Left forelimb (tissue), 1 donor: ENCODE results near the gene ALG12.

Source experiments
- DNase-seq: peaks from one replicate; pipeline ENCODE4 v3.0.0-alpha.2; 2018; ENCODE audit warnings: low spot score

Gene ALG12

DNA sequence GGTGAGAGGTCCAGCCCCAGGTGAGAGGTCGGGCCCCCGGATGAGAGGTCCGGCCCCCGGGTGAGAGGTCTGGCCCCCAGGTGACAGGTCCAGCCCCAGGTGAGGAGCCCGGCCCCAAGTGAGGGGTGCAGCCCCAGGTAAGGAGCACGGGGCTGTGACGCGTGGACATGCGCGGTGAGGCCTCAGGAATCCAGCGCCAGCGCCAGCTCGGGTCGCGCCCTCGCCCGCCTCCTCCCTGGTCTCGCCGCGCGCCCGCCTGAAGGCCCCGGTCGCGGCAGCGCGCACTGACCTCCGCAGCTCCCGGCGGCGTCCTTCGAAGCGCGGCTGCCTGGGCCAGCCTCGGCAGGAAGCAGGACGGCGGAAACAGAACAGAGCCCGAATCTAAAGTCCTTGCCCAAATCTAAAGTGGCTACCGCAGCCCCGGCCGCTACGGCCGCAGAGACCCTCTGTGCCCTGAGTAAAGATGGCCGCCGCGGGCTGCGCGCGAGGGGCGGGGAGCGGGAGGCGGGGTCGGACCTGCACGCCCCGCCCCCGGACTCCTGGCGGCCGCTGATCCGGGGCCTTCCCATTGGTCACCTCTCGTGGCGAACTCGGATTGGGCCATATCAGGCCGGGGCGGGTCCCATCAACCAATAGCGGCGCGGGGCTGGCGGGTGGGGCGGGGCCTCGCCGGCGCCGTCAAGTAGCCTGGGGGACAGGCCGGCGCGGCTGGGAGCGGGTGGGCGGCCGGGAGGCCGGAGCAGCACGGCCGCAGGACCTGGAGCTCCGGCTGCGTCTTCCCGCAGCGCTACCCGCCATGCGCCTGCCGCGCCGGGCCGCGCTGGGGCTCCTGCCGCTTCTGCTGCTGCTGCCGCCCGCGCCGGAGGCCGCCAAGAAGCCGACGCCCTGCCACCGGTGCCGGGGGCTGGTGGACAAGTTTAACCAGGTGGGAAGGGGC lies at the start of gene ALG12, which contains the start of gene CRELD2:
Gene ALG12, minus strand, starts transcription at position 465 of the 937 bp plus-strand sequence. CDS start 4,673 bp downstream, outside the sequence.
Gene CRELD2, plus strand, starts transcription at position 661 of the 937 bp plus-strand sequence. Its CDS starts 136 bp downstream, at position 797.
- peak; percentile 98 for DNase-seq

DNA sequence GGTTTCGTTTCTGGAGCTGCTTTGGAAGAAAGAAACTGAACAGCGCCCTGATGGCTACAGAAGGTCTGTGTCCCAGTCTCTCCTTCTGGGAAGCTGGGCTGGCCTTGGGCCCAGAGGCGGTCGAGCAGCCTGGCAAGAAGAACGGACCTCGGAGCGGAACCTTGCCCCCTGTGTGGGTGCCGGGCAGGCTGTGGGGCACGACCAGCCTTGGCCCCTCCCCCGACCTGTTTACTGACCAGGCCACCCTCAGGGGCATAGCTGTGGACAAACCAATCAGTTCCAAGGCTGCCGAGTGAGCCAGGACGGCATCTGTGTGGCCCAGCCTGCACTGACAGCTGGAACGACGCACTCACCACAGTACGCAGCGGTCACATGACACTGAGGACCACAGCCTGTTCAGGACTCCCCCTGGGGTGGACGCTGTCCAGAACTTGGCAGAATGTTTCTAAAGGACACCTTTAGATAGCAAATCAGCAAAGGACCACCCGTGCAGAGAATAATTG lies 49.5 kb upstream of the ALG12 start:
- peak; percentile 64 for DNase-seq

DNA sequence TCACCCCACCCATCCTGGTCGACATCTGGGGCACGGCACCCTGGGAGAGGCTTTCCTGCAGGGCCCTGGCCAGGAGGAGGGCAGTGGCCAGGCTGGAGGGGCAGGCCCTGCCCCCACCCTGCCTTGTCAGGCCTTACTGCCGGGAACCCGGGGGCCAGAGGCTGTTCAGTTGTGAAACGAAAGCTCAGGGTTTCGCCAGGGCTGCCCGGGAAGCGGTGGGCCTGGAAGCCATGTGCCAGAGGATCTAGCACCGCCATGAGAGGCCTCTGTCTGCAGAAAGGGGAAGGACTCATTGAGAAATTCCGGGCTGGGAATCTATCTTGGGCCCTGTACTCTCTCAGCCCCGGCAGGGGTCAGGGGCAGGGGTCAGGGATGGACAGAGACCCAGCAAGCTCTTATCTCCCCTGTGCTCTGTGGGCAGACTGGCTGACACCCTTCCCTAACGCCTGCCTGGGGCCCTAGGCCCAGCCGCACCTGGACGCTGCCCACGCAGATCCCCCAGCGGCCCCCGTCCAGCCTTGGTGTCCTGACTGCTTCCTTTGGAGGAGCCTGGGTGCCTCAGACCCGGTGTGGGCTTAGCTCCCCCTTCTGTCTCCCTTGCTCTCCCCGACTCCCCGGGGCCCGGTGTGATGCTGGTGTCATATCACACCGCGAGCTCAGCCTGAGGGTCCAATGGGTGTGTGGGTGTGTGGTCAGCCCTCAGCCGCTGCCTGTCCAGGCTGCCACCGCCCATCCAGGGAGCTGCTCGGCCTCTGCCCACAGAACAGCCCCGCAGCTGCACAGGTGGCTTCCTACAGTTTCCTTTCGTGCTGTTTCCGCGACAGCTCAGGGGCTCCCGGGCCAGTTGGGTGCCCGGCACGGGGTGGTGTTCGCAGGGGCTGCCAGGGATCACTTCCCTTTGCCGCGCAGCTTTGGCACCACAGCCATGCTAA lies 48.8 kb upstream of the ALG12 start:
- DNase-seq, result peak; percentile 66

DNA sequence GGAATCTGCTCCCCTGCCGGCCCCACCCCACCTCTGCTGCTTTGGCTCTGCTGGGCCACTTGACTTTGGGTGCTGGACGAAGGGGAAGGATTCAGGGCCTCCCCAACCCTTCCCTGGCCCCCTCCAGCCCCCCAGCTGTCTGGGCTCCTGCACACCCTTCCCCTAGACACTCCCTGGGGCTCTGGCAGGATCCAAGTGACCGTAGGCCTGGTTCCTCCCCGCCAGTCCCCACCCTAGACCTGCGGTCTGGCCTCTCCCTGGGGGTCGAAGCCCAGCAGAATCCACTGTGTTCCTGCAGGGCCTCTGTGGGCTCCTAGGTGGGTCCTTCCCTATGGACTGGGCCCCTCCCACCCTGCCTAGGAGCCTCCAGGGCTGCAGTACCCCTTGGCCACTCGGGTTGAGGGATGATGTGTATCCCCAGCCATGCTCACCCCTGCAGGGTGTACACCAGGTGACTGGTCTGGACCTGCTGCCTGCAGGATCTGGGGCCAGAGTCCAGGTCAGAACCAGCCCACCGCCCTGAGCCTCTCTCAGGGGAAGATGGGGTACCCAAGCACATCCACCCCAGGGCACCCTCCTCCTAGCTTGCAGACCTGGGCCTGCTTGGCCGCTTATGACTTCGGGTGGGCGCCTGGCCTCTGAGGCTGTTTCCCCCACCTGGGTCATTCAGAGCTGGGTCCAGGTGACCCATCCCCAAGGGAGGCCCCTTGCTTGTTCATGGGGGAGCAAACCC lies 48.0 kb upstream of the ALG12 start:
- peak; percentile 62 for DNase-seq

DNA sequence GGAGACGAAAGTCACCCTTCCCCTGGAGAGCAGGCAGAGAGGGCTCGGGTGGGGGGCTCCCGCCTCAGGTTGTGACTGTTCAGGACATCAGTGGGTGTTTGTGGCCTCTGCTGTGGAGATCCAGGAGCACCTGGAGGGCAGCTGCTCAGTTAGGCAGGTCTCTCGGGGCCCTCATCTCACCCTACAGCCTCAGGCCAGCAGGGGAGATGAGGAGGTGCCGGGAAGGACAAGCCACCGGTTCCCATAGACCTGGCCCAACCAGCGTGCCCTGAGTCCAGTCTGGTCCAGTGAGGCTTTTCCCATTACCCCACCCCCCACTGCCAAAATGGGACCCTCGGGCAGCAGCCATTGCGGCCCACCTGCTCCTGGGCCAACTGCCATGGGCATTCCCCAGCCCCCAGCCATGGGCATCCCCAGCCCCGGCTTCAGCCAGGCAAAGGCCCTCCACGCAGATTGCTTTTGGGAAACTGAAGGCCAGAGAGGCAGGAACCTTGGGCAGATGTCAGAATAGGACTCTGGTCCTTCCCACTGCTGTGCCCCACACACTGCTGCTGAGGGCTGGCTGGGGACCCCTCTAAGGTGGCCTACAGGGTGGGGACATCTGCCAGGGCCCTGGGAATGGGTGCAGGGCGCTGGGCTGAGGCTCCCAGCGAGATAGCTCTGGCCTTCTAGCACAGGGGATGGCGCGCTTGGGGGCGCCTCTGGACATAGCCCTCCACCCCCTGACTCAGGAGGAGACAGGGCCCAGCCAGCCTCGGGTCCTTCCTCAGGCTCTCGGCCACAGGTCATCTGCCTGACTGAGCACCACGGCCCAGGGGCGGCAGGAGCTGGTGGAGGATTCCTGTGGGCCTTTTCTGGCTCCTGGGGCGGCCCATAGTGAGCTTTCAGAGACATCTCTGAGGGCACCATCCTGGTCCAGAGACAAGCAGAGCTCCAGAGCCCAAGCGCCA lies 47.1 kb upstream of the ALG12 start:
- DNase-seq, result peak; percentile 60

DNA sequence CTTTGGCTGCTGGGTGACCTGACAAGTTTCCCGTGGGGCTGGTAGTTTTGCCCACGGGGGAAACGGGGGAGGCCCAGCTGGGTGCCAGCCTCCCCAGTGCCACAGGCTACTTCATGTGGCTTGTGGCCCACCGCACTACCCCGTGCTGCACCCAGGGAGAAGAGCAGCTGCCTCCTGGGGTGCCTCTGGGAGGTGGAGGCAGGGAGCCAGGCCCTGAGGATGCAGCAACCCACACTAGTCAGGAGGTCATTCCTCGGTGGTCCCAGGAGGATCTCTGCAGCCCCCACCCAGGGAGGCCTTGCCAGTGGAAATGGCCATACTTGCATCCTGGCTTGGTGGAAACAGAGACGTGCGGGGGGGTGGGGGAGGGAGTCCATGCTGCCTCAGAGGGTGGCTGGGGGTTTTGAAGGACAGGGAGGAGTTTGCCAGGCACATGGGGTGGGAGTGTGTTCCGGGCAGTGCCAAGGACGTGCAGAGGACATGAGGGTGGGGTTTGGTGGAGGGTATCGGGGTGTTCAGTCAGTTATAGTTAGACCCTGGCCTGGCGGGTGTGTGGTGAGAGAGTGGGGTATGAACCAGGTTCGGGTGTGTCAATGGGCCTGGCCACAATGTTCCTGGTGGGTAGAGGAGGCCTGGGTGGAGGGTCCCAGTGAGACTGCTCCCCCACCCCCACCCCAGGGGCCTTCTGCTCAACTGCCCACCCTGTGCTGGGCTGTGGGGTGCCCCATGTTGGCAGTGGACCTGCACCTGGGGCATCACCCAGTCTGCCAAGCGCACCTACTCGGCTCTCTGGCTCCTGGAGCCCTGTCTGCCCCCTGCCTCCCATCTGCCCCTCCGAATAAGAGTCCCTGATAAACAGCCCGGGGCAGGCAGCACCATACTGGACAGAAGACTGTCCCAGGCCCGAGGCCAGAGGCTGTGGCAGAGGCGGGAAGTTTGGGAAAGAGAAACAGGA lies 46.2 kb upstream of the ALG12 start:
- DNase-seq, result peak; percentile 45

DNA sequence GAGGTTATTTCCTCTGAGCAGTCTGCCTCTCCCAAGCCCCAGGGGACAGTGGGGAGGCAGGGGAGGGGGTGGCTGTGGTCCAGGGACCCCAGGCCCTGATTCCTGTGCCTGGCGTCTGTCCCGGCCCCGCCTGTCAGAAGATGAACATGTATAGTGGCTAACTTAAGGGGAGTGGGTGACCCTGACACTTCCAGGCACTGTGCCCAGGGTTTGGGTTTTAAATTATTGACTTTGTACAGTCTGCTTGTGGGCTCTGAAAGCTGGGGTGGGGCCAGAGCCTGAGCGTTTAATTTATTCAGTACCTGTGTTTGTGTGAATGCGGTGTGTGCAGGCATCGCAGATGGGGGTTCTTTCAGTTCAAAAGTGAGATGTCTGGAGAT lies 45.4 kb upstream of the ALG12 start:
- DNase-seq, result peak; percentile 64

DNA sequence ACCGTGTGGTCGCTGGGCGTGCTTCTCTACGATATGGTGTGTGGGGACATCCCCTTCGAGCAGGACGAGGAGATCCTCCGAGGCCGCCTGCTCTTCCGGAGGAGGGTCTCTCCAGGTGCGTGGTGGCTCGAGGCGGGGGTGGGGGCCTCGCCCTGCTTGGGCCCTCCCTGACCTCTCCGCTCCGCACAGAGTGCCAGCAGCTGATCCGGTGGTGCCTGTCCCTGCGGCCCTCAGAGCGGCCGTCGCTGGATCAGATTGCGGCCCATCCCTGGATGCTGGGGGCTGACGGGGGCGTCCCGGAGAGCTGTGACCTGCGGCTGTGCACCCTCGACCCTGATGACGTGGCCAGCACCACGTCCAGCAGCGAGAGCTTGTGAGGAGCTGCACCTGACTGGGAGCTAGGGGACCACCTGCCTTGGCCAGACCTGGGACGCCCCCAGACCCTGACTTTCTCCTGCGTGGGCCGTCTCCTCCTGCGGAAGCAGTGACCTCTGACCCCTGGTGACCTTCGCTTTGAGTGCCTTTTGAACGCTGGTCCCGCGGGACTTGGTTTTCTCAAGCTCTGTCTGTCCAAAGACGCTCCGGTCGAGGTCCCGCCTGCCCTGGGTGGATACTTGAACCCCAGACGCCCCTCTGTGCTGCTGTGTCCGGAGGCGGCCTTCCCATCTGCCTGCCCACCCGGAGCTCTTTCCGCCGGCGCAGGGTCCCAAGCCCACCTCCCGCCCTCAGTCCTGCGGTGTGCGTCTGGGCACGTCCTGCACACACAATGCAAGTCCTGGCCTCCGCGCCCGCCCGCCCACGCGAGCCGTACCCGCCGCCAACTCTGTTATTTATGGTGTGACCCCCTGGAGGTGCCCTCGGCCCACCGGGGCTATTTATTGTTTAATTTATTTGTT lies 44.8 kb upstream of the ALG12 start:
- DNase-seq, result peak; percentile 63

DNA sequence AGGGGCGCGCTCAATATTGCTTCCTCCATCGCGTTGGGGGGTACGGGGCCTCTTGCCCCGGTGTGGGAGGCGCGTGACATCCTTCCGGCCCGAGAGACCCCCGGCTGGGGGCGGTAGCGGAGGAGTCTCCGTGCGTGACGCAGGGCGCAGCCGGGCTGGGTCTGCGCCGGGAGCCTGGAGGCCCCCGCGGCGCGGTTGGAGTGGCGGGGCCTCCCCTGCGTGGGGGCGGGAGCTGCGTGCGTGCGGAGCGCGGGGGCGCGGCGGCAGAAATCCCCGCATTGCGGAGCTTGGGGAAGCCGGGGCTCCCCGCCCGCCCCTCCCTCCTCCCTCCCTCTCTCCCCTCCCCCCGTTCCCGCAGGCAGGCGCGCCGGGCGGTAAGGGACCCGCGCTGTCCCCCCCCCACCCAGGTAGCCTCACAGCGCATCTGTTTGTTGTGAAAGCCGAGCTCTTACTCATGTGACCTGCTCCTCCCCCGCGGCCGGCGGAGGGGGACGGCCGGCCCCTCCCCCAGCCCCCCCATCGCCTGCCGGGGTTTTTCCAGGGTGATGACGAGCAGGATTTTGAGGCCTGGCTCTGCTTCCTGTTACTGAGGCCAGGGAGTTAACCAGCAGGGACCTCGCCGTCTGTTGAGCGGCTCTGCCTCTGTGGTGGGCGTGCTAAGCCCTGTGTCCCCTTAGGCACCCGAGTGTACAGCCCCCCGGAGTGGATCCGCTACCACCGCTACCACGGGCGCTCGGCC lies 43.9 kb upstream of the ALG12 start:
- peak; percentile 87 for DNase-seq

DNA sequence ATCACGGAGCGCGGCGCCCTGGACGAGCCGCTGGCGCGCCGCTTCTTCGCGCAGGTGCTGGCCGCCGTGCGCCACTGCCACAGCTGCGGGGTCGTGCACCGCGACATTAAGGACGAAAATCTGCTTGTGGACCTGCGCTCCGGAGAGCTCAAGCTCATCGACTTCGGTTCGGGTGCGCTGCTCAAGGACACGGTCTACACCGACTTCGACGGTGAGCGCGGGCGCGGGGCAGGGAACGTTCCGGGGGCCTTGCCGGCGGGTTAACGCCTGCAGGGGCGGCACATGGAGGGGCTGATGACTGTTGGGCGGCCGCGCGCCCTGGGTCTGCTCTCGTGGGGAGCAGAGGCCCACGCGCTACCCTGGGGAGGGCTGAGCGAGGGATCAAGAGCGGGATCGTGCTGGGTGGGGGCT lies 43.4 kb upstream of the ALG12 start:
- DNase-seq, result peak; percentile 63

DNA sequence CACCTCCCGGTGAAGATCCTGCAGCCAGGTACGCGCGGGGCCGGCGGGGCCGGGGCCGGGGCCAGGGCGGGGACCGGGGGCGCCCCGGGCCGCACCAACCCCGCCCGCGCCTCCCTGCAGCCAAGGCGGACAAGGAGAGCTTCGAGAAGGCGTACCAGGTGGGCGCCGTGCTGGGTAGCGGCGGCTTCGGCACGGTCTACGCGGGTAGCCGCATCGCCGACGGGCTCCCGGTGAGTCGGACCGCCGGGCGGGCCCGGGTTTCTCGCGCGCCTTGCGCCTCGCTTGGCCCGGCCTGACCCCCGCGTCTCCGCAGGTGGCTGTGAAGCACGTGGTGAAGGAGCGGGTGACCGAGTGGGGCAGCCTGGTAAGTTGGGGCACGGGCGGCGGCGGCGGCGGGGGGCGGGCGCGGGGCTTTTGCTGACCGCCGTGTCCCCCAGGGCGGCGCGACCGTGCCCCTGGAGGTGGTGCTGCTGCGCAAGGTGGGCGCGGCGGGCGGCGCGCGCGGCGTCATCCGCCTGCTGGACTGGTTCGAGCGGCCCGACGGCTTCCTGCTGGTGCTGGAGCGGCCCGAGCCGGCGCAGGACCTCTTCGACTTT lies 42.9 kb upstream of the ALG12 start:
- DNase-seq, result peak; percentile 68

DNA sequence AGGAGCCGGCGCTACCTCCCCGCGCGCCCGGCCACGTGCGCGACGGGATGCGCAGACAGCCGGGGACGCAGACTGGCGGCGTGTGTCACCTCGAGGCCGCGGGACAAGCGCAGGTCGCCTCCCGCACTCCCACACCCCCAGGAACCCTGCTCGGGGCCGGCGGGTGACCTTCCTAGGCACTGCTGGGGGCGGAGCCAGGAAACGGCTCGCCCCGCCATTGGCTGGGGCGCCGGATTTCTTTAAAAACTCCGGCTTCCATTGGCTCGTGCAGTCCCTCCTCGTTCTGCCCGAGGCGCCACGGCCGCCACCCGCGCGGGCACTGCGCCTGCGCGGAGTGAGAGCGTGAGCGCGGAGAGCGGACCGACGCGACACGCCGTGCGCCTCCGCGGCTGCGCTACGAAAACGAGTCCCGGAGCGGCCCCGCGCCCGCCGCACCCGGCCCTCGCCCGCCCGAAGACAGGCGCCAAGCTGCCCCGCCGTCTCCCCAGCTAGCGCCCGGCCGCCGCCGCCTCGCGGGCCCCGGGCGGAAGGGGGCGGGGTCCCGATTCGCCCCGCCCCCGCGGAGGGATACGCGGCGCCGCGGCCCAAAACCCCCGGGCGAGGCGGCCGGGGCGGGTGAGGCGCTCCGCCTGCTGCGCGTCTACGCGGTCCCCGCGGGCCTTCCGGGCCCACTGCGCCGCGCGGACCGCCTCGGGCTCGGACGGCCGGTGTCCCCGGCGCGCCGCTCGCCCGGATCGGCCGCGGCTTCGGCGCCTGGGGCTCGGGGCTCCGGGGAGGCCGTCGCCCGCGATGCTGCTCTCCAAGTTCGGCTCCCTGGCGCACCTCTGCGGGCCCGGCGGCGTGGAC lies 42.1 kb upstream of the ALG12 start, which contains the start of gene PIM3:
Gene PIM3, plus strand, starts transcription at position 614 of the 846 bp plus-strand sequence. Its CDS starts 176 bp downstream, at position 790.
- DNase-seq, result peak; percentile 95

DNA sequence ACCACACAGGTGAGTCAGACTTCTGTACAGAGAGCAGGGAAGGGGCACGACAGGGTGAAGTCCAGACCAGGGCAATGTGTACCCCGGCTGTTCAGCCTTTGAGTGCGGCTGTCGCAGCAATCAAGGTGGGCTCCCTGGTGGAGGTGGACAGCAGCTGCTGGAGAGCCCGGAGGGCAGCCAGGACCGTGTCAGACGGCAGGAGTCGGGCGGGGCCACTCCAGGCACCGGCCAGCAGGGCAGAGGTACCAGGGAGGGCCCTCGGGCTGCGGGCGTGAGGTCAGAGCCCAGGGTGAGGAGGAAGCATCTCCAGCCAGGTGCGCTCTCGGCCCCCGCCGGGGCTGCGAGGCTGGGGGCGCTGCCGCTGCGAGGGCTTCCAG lies 41.5 kb upstream of the ALG12 start:
- DNase-seq, result no peak

DNA sequence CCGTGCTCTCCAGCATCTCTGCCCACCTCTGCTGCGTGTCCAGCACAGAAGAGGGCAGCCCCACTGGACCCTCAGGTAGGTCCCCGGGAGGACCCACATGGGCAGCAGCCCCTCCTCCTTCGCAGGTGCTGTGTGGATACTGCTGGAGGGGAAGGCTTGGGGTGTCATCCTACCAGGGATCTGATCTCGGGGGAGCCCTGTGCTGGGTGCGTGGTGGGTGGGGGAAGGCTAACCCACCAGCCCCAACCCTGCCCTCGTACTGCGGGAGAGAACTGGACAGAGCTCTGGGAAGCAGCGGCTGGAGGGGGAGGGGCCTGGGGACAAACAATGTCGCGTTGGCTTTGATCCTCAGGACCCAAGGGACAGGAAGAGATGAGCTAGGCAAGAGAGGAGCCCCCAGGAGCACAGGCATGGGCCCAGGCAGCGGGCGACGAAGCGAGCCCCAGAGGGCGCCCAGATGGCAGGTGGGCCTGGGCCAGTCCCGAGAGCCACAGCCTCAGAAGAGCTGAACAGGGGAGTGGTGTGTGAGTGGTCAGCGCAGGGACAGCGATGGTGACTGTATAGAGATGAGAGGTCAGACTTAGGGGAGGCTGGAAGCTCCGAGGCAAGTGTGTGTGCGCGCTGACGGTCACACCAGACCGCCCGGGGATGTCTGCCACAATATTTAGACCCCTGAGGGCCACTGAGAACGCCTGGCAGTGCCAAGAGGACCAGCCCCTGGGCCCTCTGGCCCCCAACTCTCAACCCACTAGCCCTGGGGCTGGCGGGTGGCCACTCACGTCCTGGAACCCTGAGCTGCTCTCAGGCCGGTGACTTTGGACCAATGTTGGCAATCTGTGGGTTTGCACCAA lies 40.9 kb upstream of the ALG12 start:
- DNase-seq, result no peak

DNA sequence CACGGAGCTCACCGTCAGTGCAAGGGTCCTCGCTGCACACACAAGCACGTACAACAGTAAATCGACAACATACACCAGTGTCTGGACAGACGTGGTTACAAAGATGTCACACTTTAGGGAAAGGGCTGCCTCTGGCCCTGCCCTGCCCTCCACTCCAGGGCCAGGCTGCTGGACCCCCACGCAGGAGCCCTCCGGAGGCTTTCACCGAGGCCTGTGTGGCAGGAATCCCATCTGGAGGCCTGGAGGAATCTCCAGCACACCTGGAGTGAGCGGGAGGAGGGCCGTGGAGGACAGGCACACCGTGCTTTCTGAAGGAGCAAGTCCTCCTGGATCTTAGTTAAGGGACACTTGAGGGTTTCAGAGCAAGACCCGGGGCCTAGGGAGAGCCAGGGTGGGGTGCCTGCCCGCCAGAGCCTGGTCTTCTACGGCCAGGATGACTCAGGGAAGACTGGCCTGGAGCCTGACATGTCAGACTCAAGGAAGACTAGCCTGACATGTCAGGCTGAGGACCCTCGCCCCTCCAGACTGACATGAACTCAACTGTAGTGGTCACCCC lies 40.2 kb upstream of the ALG12 start:
- no peak for DNase-seq
